Hematopoietic multipotent progenitor cell treated with erythropoietin and hydrocortisone succinate and interleukin-3 and kit ligand, for 17 days (in vitro differentiated cells): ENCODE data around the gene S100Z.
"Not testable (repeated sequence)": the region's sequence is repeated elsewhere in the genome, so short reads cannot be mapped to it uniquely, and the experiment has no call there.

Experiments used
- DNase-seq: peaks from one replicate; pipeline ENCODE4 v3.0.0-alpha.2; 2015; ENCODE audit warnings: low spot score

Gene S100Z

GRCh38 chr5:76826416-76826815 is 23.4 kb upstream of the S100Z start:
- DNase-seq, result not testable (repeated sequence)

GRCh38 chr5:76831110-76831452 is 18.7 kb upstream of the S100Z start:
- no peak for DNase-seq

- DNase-seq, result no peak
Observed at GRCh38 chr5:76836181-76836580, 13.6 kb upstream of the S100Z start.

GRCh38 chr5:76836585-76836984 is 13.2 kb upstream of the S100Z start:
- DNase-seq, result no peak

- no peak for DNase-seq
Observed at GRCh38 chr5:76838481-76839261, 11.1 kb upstream of the S100Z start.

- no peak for DNase-seq
Observed at GRCh38 chr5:76841361-76841760, 8.5 kb upstream of the S100Z start.

- DNase-seq, result no peak
Observed at GRCh38 chr5:76845890-76846289, 3.9 kb upstream of the S100Z start.

- no peak for DNase-seq
Observed at GRCh38 chr5:76850543-76851145, 830 bp downstream of the S100Z start.

- no peak for DNase-seq
Observed at GRCh38 chr5:76851728-76852369, 2.0 kb downstream of the S100Z start.

- no peak for DNase-seq
Observed at GRCh38 chr5:76852772-76853171, 3.0 kb downstream of the S100Z start.

GRCh38 chr5:76853741-76854140 is 3.9 kb downstream of the S100Z start:
- DNase-seq, result not testable (repeated sequence)

GRCh38 chr5:76854644-76855043 is 4.8 kb downstream of the S100Z start:
- no peak for DNase-seq

- DNase-seq, result not testable (repeated sequence)
Observed at GRCh38 chr5:76855501-76855900, 5.7 kb downstream of the S100Z start.

- DNase-seq, result no peak
Observed at GRCh38 chr5:76855961-76856360, 6.1 kb downstream of the S100Z start.

- DNase-seq, result not testable (repeated sequence)
Observed at GRCh38 chr5:76856800-76857199, 7.0 kb downstream of the S100Z start.

- DNase-seq, result no peak
Observed at GRCh38 chr5:76859591-76860247, 9.9 kb downstream of the S100Z start.

- no peak for DNase-seq
Observed at GRCh38 chr5:76861612-76862011, 11.8 kb downstream of the S100Z start.

GRCh38 chr5:76863001-76863400 is 13.2 kb downstream of the S100Z start:
- DNase-seq, result no peak

GRCh38 chr5:76866503-76866902 is 16.7 kb downstream of the S100Z start:
- no peak for DNase-seq

- DNase-seq, result no peak
Observed at GRCh38 chr5:76867038-76867437, 17.2 kb downstream of the S100Z start.

GRCh38 chr5:76867827-76868693 is 18.2 kb downstream of the S100Z start:
- peak; percentile 73 for DNase-seq

GRCh38 chr5:76870046-76870445 is 20.2 kb downstream of the S100Z start:
- DNase-seq, result no peak
